Left lobe of liver (tissue), 2 donors: ENCODE results near the gene ZBTB3. TPM values are rescaled to one million over a fixed set of nuclear protein-coding genes. Genes with fewer than 3 reads are reported as not detected.
"Not testable (repeated sequence)": the region's sequence is repeated elsewhere in the genome, so short reads cannot be mapped to it uniquely, and the experiment has no call there.

Source experiments
- ATAC-seq: fragments of 200-7000 bp; cut with Tn5 transposase; one replicate; pipeline ENCODE4 v1.9.1; 2020; ENCODE audit warnings: mild to moderate bottlenecking, moderate library complexity
- DNase-seq: peaks from one replicate; pipeline ENCODE4 v3.0.0-alpha.2; 2020; ENCODE audit warnings: low spot score
- total RNA-seq: library from RNA; stranded (reverse); gene quantifications from one replicate; pipeline ENCODE4 v1.2.1, GENCODE V29; 2021
- donor health status: DM: no; HTN: no; CAD: no; lungs with moderate emphysema.
- donor health status: DM: no; HTN: yes; CAD: no.

ZBTB3 gene
- total RNA-seq, 1 donor from 2014 or later, result 5.5 TPM

DNA sequence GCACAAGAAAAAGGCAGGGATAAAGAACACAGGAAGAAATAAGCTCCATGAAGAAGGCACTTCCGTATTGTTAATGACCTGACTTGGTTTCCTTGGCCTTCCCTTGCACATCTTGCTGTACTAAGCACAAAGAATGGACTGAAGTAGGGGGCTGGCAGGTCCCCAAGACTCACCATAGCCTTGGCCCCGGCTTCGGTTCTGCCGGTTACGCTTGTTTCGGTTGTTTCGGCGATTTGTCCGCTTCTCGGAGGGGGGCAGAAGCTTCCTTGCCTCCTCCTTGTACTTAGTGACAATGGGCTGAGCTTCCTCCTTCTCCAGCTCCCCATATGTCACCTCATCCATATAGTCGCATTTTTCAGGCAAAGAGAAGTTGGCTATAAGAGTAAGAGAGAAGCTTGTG is 37.1 kb downstream of the ZBTB3 start:
- ATAC-seq, result no peak
- no peak for DNase-seq

DNA sequence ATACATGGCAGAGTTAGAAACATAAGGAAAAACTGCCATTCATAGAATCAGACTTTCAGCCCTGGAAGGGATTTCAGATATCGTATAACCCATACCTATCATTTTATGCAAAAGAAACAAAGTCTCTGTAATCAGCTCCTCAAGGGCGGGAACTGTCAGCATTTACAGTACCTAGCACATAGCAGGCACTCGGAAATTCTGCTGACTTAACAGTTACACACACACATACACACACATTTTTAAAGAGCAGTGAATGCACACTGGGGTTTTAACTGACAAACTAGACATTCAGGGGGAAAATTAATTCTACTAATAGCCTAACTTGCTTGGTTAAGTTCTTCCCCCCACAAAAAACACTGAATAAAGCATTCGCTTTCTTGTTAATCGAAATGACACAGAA is 37.8 kb downstream of the ZBTB3 start:
- DNase-seq (no peak), ATAC-seq (no peak)

DNA sequence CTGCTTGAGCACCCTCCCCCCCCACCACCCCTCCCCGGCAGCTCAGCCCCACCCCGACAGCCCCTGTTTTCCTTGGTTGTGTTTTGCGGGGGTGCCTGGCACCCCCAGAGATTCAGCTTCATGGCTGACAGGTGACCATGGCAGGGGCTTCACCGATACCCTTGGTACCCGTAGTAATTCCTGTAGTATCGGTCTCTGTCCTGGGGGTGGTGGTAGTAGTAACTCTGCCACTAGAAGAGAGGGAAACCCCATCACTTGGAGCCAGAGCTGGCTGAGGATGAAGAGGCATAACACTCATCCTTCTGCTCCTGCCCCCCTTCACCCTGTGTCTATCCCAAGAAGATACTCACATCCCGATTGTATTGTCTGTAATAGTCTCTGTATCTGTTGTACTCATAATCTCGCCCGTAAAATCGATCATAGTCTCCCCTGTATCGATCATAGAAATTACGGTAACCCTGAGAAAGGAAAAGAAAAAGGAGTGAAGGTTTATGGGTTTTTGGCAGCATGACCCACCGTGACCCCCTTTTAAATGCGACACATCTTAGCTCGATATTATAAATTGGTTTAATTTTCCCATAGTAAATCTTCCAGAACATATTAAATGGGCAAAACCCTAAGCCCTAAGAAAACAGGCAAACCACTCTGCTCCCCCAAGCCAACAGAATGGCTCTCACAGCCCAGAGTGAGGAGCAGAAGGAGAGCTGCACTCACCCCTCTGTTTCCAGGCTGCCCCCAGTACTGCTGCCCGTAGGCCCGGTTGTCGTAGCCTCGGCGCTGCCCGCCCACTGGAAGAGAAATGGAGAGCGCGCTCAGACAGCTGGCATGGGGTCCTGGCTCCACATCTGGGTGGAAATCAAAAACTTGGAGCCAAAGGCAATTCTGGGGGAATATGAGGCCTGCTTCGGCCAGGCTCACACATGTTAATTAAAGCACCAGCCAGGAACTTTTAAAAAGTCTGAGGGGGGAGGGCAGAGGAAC is 38.5 kb downstream of the ZBTB3 start:
- no peak for ATAC-seq
- DNase-seq, result no peak

DNA sequence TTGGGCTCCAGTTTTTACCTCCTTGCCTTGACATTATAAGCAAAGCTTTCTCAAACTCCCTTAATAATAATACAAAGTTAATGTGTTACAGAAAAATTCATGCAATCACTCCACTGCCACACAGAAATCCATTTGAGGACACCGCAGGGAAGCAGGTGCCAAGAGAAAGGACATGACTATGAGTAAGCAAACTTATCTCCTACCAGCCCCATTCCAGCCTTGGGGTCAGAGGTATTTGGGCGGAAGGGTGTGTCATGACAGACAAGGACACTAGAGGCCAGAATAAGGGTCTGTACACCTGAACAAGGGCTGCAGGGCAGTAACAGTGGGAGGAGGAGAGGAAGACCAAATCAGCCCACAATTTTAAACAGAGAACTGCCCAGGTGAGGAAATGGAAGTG is 40.6 kb downstream of the ZBTB3 start:
- peak; percentile 69 for ATAC-seq
- DNase-seq, result peak; percentile 85

DNA sequence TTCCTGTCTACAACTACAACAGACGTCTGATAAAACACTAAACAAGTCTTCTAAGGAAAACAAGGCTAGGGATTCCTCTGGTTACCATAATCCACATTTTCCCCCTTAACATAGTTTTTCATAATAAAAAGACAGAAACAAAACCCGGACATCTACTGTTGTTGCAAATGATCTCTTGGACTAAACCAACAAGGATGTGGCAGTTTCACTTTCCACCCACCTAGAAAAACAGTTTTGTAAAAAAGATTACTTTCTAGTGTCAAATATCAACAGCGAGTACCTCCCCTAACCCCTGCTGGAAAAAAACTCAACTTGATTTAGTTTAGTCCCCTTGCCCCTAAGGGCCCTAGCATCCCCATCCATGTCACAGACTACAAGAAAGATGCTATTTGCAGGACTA is 41.1 kb downstream of the ZBTB3 start:
- DNase-seq, result no peak

DNA sequence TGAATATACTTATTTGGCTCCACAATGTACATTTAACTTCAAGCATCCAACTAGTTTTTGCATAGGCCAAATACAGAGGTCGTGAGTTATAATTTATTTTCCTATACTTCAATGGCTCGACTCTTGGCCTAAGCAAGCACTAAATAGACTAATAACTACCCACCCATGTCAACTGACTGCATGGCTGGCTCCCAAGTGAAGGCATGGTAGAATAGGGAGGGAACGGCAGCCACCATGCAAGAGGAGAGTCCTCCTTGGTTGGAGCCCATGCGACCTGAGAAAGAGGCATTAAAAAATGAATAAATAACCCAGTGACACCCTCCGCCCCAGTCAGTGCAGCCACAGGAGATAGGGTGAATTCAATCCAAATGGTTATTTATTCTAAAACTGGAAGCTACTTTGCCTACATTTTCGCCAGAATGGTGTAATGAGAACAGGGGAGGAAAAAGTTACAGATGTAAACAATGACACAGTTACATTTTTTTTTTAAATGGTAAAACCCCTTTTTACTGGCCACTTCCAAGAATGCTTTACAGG is 41.6 kb downstream of the ZBTB3 start:
- ATAC-seq, result no peak
- no peak for DNase-seq

More for the DNA sequence above, 41.1 kb downstream of the ZBTB3 start:
- no peak for ATAC-seq

DNA sequence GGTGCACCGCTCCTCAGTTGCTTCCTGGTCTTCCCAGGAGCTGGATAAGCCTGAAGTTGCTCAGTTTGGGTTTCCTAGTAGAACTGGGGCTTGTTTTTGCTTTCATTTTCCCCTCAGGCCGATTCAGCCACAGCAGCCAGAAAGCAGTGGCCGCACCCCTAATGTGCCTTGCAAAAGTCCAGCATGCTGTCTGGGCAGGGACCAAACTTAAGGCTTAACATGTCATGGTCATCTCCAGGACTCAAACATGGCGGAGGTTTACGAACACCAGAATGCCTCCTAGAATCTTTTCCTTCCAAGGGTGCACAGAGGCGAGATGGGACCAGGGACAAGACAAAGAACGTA is 44.0 kb downstream of the ZBTB3 start:
- DNase-seq, result no peak
- ATAC-seq, result peak; percentile 7

DNA sequence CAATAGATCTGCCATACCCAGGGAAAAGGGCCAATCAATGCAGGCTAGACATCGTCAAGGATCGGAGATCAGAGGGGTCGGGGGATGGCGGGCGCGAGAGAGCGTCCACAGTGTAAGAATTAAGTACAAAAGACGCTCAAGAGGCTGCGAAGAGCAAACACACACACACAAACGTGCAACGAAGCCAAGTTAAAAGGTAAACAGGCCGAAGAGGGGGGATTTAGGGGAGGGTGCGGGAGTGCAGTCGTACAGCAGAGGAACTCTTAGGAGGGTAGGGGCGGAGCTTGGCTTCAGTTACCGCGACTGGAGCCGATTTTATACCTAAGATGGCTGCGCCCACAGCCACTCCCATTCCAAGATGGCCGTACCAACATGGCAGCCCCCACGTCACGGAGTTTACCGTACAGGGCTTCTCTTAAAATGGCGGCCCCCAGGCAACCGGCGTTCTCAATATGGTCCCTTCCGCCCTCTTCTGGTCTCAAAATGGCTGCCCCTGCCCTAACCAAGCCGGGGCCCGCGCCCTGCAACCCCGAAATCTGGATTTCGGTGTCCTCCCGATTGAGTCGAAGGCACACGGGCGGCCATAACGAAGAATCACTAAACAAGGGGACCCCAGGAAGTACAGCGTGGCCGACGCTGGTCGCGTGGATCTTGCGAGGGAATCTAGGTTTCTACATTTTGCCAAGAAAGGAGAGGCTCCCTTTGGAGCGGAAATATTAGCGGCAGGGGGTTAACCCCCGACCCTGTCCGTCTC is 44.5 kb downstream of the ZBTB3 start:
- ATAC-seq, result peak; percentile 75
- DNase-seq, result peak; percentile 97

DNA sequence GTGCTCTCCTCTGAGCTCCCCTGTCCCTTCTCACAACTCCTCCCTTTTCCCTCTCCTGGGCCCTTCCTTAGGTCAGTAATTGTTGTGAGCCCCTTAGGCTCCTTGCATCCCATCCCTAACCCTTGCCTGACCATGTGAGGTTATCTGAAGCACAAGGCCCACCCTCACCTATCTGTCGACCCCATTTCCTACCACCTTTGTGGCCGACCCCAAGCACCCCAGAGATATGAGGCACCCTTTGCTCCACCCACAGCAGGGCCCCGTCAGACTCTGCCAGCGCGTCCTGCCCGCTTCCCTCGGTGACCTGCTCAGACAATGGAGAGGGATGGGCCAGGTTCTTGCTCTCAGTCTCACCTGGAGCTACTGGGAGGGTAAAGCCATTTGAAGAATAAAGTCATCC is 45.2 kb downstream of the ZBTB3 start:
- ATAC-seq, result no peak
- DNase-seq, result peak; percentile 55

DNA sequence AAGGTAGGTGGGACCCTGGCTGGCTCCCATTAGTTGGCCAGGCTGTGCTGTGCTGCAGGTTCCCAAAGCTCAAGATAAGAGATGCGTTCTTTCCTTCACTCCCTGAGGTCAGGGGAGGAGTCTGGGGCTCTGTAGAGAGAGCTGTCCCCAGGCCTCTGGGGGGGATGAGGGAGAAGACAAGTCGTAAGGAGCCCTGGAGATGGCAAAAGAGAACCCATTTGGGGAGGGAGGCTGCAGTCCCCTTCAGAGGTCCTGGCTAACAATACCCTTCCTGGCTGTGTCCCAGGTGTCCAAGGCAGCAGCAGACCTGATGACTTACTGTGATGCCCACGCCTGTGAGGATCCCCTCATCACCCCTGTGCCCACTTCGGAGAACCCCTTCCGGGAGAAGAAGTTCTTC is 45.6 kb downstream of the ZBTB3 start:
- ATAC-seq (no peak), DNase-seq (no peak)

DNA sequence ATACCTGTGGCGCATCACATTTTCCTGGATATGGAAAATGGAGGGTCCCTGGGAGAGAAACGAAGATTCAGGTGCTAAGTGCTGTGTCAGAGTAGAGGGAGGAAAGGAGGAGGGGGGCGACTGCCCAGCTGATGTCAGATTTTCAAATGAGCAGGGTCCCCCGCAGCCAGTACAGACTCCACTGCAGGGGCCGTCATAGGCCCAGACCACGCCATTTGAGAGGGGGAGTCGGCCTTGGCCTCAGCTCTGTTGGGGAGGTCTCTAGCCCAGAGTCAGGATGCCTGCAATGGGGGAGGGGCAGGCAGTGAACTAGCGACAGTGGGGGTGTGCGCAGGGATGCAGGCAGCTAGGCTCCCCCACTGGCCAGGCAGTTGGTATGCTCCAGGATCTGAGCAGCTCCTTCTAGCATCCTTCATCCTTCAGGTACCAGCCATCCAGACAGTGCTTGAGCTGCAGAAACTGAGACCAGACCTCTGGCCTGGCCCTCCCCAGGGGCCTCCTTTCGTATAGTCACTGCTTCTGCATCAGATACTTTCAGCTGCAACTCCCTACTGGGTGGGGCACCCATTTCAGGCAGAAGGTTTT is 46.6 kb downstream of the ZBTB3 start, which contains the start of the genes BSCL2 and GNG3:
TSS of gene BSCL2 (minus strand) at position 148 of the 585 bp plus-strand sequence. CDS start 229 bp downstream, outside the sequence.
TSS of gene GNG3 (plus strand) at position 400 of the 585 bp plus-strand sequence. CDS start 620 bp downstream, outside the sequence.
- ATAC-seq, result no peak
- DNase-seq, result no peak

DNA sequence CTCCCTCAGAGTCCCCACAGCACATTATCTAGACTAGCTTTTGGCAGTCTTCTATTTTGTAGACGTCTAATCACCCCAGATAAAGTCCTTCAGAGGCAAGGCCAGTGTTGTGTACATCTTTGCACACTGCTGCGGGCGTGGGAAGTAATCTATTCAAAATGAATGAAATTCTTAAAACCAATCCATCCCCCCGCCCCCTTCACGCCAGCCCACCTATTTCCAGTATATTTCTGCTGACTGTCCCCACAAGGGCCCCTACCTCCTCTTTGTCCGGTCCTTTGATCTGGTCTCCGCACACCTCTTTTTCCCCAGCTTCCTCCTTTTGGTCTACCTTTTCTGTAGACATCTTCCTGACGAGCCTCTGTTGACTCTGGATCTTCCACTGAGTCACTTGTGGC is 47.1 kb downstream of the ZBTB3 start:
- no peak for ATAC-seq

DNA sequence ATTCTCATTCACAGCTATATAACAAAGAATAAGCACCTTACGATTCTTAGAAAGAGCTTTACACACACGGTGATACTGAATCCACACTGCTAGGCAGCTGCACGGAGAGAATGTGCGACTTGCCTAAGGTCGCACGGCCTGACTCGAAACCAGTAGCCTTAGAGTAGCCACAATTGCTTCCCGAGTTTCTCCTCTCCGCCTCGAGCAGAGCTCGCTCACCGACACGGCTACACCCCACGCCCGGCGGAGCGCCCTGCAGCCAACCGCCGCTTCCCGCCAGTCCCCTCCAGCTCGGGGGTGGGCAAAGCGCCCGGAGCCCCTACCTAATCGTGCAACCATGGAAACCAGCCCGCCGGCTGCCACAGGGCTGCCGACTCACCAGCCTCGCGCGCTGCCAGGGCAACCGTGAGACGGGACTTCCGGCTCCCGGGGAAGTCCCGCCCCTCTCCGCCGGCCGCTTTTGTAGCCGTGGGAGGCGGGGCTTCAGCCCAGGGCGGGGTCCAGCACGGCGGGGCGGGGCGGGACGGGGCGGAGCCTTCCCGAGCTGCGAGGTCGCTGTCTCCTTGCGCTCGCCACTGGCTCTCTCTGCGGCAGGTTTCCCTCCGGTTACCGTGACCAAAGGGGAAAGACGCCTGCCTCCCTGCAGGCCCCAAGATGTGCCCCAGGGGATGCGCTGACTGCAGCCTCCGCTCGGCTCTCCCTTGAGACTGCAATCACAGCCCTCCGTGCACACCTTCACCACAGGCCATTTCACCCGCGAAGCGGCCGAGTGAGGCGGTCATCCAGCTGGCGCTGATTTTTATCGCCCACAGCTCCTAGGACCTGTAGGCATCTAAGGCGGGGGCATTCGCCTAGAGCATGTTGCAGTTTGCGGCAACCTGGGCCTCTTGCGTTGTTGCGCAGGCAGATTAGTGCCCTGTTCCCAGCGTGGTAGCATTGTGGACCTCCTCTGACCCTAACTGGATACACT is 47.8 kb downstream of the ZBTB3 start:
- DNase-seq (peak; percentile 96), ATAC-seq (peak; percentile 84)

More for the DNA sequence above, 47.1 kb downstream of the ZBTB3 start:
- DNase-seq, result no peak

DNA sequence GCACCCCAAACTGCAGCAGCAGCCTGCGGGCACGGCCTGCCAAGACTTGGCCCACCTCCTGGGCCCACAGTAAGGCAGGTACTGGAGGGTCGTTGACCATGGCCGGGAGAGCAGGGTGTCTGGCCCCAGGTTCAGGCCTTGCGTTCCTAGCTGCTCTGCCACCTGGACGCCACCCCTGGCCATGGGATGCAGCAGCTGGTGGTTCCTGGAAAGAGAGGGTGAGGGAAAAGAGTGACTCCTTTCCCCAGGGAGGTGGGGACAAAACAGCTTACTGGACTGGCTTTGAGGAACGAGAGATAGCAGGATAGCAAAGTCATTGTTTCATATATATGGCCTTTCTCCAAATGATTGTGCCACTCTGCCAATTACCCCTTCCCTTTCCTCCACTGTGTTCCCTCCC is 48.5 kb downstream of the ZBTB3 start:
- no peak for ATAC-seq
- no peak for DNase-seq

DNA sequence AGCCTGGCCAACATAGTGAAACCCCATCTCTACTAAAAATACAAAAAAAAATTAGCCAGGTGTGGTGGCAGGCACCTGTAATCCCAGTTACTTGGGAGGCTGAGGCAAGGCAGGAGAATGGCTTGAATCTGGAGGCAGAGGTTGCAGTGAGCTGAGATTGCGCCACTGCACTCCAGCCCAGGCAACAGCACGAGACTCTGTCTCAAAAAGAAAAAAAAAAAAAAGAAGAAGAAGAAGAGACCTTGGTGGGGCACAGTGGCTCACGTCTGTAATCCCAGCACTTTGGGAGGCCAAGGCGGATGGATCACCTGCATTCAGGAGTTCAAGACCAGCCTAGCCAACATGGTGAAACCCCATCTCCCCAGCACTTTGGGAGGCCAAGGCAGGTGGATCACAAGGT is 50.0 kb downstream of the ZBTB3 start:
- DNase-seq, ATAC-seq: not testable (repeated sequence)

DNA sequence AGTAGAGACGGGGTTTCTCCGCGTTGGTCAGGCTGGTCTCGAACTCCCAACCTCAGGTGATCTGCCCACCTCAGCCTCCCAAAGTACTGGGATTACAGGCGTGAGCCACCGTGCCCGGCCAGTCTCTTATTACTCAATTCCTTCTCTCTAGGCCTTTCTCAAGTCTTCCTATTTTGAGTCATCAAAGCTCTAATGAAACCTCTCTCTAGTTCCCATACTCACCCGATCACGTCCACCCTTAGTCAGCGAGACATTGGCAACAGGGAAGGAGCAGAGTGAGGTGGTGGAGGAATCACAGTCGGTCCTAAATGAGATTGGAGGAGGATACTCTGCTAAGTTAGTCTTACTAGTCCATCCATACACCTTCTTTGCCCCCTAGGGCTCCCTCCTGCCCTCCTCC is 51.7 kb downstream of the ZBTB3 start:
- DNase-seq, result no peak
- ATAC-seq, result no peak
